Epidermal melanocyte (primary cell): ENCODE measurements around the gene LCP1.

Experiments used
- DNase-seq: peaks from one replicate; pipeline ENCODE4 v3.0.0; 2011; ENCODE audit warnings: low spot score; ENCODE audit not compliant: insufficient read length

The LCP1 gene

DNA sequence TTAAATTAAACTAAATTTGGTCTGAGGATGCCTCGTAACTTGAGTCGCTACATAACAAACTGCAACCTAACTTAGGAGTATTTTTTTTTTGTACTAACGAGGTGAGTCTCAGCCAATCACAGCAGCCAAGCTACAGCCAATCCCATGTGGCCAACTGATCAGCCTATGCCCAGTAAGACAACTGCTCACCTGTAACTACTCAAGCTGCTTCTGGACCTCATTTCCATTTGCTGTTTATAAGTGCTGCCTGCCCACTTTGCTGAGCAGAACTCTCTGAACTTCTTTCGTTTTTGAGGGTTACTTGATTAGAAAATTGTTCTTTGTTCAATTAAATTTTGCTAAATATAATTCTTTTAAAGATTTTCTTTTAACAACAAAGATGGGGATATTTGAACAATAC, 81.0 kb downstream of the LCP1 start:
- DNase-seq, result no peak

DNA sequence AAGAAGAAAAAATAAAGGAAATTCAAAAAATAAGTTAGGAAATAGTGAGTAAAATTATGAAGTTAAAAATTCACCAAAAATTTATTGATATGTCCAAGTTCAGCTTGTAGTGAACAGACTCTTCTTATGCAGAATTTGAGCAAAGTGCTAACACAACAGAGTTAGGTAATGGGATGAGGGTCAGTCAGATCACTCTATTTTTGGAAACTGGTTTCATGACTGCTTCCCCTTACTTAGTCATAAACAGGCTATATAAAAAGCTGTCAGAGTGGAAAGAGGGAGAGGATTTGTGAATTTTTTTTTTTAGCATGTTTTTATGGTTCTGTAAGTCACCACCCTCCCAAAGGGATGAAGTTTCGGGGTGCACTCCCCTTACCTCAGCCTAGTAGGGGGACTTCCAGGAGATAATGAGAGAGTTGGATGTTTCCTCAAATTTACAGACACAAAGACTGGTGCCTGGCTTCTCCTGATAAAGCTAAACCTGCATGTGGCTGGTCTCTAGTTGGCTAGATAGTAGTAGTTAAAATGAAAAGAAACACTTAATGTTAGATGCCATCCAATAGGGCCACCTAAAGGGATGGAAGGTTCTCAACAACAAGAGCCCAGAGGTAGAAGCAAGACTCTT, 81.7 kb downstream of the LCP1 start:
- DNase-seq, result no peak

DNA sequence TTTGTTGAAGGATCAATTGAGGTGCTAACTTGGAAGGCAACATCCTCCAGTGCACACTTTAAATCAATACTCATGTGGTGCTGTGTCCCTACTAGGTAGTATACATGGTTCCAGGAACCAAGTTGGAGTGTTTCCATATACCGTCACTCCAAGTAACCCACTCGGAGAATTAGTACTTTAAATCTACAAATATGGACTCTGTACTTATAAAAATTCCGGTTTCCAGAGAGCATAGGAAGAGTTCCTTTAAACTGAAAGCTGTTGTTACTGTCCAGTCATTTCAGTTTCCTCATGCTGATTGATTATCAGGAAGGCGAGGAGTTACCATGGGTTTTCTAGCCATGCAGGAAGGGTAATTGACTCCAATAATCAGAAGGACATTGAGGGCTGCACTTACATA, 84.3 kb downstream of the LCP1 start:
- no peak for DNase-seq

DNA sequence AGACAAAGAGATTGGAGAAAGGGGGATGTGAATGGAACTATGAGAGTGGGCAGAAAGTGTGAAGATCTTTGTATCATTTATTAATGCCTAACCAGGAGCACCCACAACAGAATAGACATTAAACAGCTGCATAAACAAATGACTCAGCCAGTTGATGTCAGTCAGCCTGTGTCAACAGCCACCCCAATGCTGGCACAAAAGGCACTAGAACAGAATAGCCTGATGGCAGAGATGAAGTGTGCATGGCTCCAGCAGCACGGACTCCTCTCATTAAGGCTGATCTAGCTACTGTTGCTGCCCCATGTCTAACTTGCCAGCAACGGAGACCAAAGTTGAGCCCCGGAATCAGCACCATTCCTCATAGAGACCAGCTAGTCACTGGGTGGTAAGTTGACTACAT, 85.0 kb downstream of the LCP1 start:
- DNase-seq, result no peak

DNA sequence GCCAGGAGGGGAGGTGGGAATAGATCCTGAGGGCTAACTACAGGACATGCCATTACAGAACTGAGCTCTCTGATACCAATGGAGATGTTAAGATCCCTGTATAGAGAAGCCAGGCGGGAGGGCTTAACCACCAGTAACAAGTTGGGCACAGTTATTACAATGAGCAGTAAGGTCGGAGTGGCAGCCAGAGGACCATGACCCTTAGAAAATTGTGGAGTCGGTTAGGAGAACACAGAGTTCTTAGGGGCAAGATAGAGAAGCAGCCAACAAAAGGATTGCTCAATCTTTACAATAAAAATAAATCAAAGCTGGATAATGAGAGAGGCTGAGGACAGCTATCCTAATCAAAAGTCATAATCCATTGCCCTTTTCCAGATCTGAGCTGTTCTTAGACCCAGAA, 87.5 kb downstream of the LCP1 start:
- no peak for DNase-seq

DNA sequence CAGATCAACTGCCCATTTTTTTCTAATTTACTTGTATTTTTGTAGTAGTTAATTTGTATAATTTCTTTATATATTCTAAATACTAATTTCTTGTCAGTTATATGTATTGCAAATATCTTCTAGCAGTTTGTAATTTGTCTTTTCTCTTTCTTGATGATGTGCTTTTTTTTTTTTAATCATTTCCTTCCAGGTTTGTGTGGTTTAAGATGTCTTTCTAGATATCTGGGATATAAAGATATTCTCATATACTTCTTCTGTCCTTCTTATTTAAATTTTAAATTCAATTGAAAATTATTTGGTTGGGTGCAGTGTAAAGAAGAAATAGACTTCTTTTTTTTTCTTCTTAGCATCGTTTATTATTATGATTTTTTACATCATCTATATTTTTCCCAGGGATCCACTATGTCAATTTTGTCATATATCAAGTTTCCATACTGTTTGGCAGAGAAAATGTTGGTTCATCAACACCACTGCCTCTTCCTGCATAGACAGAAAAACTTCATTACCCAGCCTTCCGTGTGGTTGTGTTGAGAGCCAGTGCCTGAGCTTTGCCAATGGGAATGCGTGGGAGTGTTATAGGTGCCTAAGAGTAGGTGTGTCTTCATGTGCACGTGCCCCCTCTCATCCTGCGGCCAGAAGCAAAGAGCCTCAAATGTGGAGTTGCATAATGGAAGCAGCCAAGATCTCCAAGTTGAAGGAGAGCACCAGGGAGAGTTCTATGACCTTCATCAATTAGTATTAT, 93.0 kb downstream of the LCP1 start:
- DNase-seq, result no peak

DNA sequence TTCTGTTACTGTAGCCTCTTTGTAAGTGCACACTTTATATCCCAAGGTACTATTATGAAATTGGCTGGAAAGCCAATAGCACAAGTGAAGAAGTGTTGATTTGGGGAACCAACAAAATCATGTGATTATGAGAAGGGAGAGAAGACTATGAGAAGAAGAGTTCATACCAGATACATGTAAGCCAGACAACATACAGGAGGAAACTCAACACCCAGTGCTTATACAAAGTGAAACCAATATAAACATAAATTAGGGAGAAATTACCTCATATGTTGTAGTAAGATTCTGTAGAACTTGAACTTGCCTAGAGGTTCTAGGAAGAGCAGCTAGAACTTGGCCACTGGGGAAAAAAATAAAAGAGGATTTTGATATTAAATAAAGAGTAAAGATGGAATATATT, 94.5 kb downstream of the LCP1 start:
- DNase-seq, result no peak

DNA sequence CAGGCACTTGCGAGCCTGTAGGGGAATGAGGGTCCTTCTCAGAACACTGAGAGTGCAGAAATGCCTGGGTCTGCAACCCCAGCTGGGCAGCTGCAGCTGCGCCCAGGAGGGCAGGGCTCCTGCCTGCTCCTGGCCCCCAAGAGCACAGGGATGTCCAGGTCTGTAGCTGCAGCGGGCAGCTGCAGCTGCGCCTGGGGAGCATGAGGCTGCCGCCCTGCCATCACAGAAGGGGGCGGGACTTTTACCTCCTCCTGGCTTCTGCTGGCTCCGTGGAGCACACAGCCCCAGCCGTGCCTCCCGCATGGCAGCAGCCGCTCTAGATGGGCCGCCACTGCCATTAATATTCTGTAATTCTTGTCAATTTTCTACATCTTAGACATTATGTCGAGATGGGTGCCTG, 95.0 kb downstream of the LCP1 start:
- no peak for DNase-seq

DNA sequence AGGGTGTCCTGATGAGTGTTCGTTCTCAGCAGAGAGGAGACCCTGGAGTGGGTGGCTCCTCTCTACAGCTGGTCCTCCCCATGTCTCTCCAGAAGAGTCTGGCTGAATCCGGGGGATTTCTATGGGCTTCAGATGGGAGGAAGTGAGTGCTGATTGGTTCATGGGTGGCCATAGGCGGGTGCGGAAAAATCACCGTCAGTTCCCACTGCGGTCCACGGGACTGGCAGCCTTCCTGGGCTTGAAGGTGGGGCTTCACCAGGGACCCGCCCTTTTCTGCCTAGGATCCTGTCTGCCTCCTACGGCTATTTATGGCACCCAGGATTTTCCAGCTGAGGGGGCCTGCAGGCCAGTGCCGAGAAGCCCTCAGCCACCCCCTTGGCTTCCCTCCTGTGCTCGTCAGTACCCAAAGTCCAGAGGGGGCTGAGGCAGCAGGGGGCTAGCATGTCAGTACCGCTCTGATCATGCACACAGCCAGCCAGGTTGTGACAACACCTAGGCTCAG, 95.5 kb downstream of the LCP1 start:
- no peak for DNase-seq

DNA sequence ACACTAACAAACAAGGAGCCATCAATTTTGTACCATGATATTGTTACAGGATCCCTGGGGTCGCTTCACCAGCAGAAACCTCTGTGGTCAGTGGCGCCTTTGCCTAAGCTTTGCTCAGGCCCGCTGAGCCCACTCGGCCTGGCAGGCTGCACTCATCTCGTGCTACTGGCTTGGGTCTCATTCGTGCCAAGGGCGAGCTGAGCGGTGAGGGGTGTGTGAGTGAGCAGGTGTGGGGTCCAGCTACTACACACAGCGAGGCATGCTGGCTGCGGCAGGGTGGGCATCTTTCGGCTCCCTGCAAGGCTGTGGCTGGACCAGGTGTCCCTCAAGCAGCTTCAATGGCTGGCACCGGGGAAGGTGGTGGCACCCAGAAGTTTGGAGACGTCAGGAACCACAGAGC, 96.2 kb downstream of the LCP1 start:
- DNase-seq, result no peak

DNA sequence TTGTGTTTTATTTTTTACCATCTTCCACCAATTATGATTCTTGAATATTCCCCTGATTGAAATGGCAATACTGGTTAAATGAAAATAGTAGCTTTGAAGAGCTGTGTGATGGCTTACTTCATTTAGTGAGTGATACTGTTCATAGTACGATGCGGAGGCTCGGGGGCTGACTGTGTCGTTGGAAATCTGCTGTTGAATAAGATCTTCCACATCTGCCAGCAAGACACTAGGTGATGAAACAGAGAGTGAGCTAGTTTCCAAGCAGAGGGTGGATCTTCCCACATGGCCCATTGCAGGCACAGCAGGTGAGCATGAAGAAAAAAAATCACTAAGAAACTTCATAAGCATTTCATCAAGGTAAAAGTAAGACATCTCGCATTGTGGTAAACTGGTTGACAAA, 99.7 kb downstream of the LCP1 start:
- DNase-seq, result no peak

DNA sequence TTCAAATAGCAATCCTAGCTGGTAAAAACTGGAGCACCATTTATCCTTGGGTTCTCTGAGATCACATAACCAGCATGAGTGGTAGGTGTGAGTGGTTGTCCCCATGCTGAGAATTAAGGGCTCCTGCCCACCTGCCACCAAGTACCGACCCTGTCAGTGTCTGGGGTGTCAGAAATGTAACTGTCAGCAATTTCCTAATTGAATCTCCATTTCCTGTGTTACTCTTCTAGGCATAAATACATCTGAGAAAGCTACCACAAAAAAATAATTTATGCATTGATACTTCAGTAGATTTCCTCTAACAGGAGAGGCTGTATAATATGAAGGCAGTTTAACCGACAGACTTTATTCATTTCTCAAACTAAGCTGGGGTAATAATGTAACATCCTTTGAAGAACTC, 102.2 kb downstream of the LCP1 start:
- no peak for DNase-seq

DNA sequence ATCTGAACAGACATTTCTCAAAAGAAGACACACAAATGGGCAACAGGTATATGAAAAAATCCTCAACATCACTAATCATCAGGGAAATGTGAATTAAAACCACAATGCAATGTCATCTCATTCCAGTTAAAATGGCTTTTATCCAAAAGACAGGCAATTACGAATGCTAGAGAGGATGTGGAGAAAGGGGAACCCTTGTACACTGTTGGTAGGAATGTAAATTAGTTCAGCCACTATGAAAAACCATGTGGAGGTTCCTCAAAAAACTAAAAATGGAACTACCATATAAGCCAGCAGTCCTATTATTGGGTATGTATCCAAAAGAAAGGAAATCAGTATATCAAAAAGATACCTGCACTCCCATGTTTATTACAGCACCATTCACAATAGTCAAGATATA, 104.7 kb downstream of the LCP1 start:
- DNase-seq, result no peak

DNA sequence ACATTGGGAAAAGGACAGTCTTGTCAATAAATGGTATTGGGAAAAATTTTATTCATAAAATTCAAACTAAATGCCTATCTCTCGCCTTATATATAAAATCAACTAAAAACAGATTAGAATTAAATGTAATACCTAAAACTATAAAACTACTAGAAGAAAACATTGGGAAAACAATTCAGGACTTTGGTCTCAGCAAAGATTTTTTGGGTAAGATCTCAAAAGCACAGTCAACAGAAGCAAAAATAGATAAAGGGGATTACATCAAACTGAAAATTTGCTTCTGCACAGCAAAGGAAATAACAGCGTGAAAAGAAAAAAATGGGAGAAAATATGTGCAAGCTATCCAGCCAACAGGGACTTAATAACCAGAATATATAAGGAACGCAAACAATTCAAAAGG, 105.2 kb downstream of the LCP1 start:
- no peak for DNase-seq
